Activated CD8-positive, alpha-beta memory T cell treated with anti-CD3 and anti-CD28 coated beads for 24 hours (primary cell): Measurements from ENCODE around the gene GRIP2.

Experiments used
- DNase-seq: peaks from one replicate; pipeline ENCODE4 v3.0.0-alpha.2; 2020

Gene GRIP2

DNA sequence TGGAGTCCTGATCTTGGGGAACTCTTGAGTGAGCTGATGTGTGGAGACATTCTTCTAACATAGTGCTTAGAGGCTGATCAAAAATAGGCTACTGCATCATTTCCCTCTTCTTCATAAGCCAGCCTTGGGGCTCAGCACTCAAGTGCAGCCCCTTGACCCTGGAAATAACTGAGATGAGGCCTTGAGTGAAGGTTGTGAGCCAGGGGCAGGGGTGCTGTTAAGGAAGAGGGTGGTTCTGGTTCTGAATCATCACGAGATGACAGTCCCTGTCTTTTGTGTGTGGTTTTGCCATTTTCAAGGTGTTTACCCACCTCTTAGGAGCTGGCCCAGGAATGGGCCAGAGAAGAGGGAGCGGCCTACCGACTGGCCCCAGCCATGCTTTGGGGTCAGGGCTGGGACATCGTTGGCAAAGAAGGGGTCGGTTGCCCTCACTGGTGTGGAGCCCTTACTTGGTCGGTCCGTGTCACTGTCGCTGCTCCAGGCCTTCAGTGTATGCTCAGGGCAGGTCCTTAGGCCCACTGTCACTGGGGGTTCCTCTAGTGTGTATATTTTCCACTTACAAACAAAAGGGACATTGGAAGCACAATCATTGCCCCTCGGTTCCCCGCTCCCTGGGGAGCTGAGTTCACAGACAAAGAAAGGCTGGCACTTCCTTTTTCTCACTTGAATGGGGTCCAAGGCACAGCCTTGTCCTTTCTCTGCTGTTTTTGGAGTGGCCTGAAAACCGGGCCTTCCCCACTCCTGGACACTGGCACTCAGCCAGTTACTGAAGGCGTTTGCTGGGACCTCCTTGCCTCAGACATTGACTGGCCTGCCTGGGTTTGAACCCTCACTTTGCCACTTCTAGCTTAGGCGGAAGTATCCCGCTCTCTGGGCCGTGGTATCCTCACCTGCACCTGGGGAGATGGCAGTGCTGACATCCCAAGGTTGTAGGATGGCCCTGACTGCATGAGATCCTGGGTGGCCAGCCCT, 91.1 kb downstream of the GRIP2 start:
- DNase-seq = no peak

DNA sequence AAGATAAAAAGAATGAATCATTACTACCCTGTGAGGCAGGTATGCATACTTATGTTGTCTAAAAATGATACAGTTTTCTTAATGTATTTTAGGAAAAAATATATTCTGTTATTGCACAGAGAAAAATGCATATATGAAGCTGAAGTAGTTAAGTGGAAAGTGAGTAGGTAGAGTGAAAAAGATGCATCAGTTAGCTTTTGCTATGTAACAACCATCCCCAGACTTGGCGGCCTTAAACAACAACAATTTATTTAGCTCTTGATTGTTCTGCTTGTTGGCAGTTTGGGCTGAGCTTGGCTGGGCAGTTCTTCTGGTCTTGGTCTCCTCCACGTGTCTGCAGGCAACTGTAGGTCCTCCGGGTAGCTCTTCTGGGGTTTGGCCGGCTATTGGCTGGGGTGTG, 92.1 kb downstream of the GRIP2 start:
- no peak for DNase-seq

DNA sequence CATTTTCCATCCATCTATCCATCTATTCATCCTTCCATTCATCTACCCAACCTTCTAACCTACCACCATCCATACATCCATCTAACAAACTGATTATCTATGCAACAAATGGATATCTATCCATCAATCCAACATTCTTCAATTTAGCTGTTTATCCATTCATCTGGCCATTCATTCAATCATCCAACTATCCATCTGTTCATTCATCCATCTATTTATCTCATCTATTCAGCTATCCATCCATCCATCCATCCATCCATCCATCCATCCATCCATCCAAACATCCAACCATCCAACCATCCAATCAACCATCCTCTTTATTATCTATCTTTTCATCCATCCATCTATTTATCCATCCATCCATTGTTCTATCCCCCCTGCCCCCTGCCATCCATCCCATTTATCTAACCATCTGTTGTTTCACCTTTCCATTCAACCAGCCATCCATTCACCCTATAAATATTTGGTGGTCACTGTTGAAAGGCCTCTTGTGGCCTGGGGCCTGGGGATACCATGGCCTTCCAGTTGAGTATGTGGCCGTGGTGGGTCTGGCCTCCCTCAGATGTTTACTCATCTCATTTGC, 93.1 kb downstream of the GRIP2 start:
- DNase-seq = no peak

DNA sequence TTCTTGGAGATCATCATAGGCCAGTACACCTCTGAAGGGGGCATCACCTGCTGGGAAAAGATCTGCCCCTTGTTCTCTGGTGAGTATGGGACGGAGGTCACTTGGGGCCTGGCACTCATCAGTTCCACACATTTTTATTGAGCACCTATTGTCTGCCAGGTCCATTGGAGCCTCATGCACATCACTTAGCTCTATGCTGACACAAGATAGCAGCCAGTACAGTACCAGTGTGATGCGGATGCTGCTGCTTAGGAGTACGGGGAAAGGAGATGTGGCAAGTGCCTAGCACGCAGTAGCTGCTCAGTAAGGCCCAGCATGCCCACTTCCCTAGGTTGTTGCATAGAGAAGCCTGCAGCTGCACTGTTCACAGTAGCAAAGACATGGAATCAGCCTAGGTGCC, 94.4 kb downstream of the GRIP2 start:
- no peak for DNase-seq

DNA sequence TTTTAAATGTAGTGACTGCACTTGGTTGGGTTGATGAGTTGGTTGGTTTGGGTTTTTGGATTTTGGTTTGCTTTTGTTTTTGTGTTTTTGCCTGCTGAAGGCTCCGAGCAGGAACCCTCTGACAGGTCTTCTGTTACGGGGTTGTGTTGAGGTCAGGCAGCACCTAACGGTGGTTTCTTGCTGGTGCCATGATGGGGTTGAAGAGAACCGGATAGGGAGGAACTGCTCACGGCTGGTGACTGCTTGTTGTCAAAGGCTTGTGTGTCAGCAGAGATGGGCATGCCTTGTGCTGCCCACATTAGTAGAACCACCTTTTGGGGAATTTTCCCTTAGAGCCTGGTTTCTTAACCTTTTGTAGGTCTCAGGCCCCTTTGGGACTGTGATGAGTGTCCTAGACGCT, 95.8 kb downstream of the GRIP2 start:
- no peak for DNase-seq

DNA sequence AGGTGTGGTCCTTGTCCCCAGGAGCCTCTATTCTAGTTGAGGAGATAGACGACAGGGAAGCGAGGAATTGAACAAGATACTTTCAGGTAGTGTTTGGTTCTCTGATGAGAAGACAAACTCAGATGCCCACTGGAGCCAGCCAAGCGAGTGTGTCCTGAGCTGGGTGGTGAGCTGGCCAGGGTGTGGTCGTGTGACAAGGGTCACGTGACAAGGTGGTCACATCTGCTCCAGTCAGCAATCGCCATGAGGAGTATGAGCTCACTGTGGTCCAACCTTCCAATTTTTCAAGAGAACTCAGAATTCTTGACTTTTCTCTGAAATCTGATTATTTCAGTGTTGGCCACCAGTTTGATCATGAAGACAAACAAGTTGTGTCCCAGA, 98.2 kb downstream of the GRIP2 start:
- no peak for DNase-seq

DNA sequence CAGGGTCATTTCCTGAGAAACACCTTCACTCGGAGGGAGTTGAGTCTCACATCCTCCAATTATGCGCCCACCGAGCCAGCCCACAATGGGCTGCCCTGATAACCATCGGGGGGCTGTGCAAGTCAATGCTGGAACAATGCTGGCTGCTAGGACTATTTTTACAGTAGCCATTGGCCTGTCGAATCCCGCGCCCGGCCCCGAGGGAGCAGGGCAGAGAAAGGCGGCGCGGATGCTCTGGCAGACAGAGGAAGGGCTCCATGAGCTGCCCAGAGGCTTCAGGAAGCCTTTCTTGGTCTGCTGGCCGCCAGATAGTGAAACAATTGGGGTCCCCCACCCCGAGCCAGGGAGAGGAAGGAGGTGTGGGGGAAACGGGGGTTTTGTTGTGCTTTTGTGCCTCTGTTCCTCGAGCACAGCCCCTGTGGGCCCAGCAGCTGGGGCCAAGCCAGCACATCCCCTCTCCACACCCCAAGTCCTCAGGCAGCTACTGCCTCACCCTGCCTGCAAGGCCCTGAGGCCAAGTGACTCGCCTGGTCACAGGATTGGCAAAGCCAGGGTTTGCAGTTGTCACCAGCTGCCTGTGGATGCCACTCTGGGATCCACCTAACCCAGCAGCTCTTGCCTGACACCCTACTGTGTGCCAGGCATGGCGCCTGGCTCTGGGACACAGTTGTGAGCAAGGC, 98.8 kb downstream of the GRIP2 start:
- DNase-seq = no peak

DNA sequence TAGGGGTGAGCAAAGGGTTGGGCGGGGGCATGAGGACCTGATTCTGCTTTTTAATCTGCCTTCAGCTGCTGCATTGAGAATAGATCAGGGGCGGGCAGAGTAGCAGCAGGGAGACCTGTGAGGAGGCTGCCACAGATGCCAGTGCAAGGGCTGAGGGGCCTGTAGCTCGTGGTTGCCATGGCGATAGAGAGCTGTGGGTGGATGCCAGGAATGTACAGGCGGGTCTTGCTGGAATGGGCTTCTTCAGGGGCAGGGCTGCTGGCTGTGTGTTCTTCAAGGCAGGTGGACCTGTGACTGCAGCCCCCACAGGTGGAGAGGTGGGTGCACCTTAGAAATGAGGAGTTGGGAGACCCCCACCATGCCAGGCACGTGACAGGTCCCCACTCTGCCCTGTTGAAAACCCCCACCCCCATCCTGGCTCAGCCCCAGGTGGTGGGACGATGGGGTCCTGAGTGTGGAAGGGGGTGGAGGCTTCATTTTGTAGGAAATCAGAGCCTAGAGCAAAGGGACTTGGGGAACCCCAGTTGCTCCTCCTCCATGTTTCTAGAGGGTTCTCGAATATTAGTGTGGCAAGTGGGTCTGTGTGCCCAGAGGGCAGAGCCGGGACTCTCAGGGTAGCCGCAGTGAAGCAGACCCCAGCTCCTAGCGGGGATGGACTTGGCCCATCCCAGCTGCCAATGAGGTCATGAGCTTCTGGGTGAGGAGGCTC, 99.5 kb downstream of the GRIP2 start:
- no peak for DNase-seq

DNA sequence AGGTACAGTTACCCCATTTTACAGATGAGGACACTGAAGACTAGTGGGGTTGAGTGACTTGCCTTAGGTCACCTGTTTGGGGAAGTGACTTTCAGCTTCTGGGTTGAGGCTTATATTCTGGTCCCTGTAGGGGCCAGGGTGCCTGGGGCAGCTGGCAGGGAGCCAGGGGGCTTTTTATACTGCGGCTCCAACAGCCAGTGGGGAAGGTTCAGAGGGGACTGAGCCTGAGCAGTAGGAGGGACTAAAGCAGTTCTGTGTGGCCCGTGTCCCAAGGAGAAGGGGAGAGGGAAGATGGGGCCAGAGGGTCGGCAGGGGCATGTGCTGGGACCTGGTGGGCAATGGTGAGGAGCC, 100.0 kb downstream of the GRIP2 start:
- no peak for DNase-seq

DNA sequence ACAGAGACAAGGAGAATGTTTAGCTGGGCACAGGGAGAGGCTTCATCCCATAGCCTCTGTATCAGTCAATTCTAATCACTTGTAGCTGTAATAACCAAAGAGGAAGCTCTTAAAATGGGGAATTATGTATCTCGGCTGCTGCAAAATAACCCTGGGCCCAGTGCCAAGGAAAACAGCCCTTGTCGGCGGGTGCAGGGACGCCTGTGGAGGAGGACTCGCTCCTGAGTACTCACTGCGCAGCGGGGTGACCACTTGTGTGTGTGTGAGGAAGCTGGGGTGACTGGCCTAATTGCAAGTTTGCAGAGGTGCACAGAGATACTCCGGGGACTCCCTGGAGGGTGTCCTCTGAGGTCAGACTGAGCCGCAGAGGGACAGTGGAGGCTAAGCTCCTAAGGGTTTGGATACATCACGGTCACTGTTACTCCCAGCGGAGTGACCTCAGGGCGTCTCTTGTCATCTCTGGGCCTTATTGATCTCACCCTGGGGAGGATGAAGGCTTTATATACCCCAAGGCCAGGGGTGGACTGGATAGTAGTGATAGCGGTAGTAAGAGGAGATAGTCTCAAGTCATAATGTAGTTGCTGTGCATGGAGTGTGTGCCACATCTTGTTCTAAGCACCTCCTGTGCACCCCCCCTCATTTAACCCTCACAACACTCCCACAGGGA, 100.5 kb downstream of the GRIP2 start:
- no peak for DNase-seq
